HEK293 (cell line): ENCODE measurements around the gene HHLA2.

ENCODE experiments used
- CTCF ChIA-PET: fragments of 350-600 bp; formaldehyde crosslinking; extraction: SDS; loops from one replicate; lab custom pipeline; 2021; ENCODE audit warnings: antibody characterized with exemption; lab: Yijun Ruan, JAX
- POLR2A ChIA-PET: fragments of 300-600 bp; formaldehyde crosslinking; extraction: SDS; loops from one replicate; lab custom pipeline; 2020; ENCODE audit warnings: antibody characterized with exemption, inconsistent platforms; lab: Yijun Ruan, JAX
- H3K27ac ChIP-seq: fragments of 200-500 bp; sonication (Bioruptor generic); 2 replicates; pipeline ENCODE4 v1.5.1; 2014; ENCODE audit warnings: low read depth, low read length, control low read depth, inconsistent platforms; ENCODE audit errors: extremely low read depth
- H3K36me3 ChIP-seq, 2 experiments: fragments of 200-500 bp in 1 of 2; sonication (Bioruptor generic) in 1 of 2; 1 replicate in 1 of 2; 2 replicates in 1 of 2; pipeline ENCODE4 v1.5.1; 2014 to 2017; ENCODE audit warnings: inconsistent platforms in 2 of 2, low read length in 2 of 2; ENCODE audit not compliant: control insufficient read depth in 2 of 2, insufficient read depth in 1 of 2
- H3K4me1 ChIP-seq: fragments of 200-500 bp; sonication (Bioruptor generic); 2 replicates; pipeline ENCODE4 v1.5.1; 2014; ENCODE audit warnings: mild to moderate bottlenecking, low read length, inconsistent platforms; ENCODE audit not compliant: control insufficient read depth, insufficient read depth
- H3K4me3 ChIP-seq: 2 replicates; pipeline ENCODE4 v1.5.1; 2011; ENCODE audit warnings: low read depth, mild to moderate bottlenecking, control low read depth, low read length, moderate library complexity
- H3K9me3 ChIP-seq: fragments of 200-500 bp; sonication (Bioruptor generic); 2 replicates; pipeline ENCODE4 v1.5.1; 2014; ENCODE audit warnings: low read depth, low read length, inconsistent platforms; ENCODE audit not compliant: control insufficient read depth, insufficient read depth
- MEIS1 ChIP-seq: sonication (generic); formaldehyde crosslinking; IDR thresholded peaks from 2 replicates; pipeline ENCODE4 v1.8.1; 2022; ENCODE audit warnings: missing genetic modification reagents, mild to moderate bottlenecking, borderline replicate concordance
- SCRT2 ChIP-seq: fragments of 450-650 bp; formaldehyde crosslinking; IDR thresholded peaks from 2 replicates; pipeline ENCODE4 v1.5.1; 2016; ENCODE audit warnings: missing biosample characterization, missing genetic modification characterization
- ZBTB20 ChIP-seq: fragments of 450-650 bp; formaldehyde crosslinking; IDR thresholded peaks from 2 replicates; pipeline ENCODE4 v1.5.1; 2016; ENCODE audit warnings: missing biosample characterization, missing genetic modification characterization
- ZBTB7A ChIP-seq: fragments of 450-650 bp; formaldehyde crosslinking; IDR thresholded peaks from 2 replicates; pipeline ENCODE4 v1.5.1; 2016; ENCODE audit warnings: low read depth, missing biosample characterization, missing genetic modification characterization
- ZFHX2 ChIP-seq: fragments of 450-650 bp; formaldehyde crosslinking; conservative IDR thresholded peaks from 2 replicates; pipeline ENCODE4 v1.5.1; 2016; ENCODE audit warnings: missing biosample characterization, missing genetic modification characterization
- ZFP41 ChIP-seq: fragments of 450-650 bp; formaldehyde crosslinking; IDR thresholded peaks from 2 replicates; pipeline ENCODE4 v1.5.1; 2016; ENCODE audit warnings: missing biosample characterization, missing genetic modification characterization, borderline replicate concordance
- ZNF23 ChIP-seq: fragments of 450-650 bp; formaldehyde crosslinking; IDR thresholded peaks from 2 replicates; pipeline ENCODE4 v1.5.1; 2016; ENCODE audit warnings: missing biosample characterization, missing genetic modification characterization, borderline replicate concordance
- ZNF426 ChIP-seq: fragments of 450-650 bp; formaldehyde crosslinking; IDR thresholded peaks from 2 replicates; pipeline ENCODE4 v1.5.1; 2017; ENCODE audit warnings: missing biosample characterization, missing genetic modification characterization, mild to moderate bottlenecking, inconsistent platforms, moderate library complexity
- ZNF530 ChIP-seq: fragments of 450-650 bp; formaldehyde crosslinking; IDR thresholded peaks from 2 replicates; pipeline ENCODE4 v1.5.1; 2016; ENCODE audit warnings: low read depth, missing biosample characterization, missing genetic modification characterization
- ZNF548 ChIP-seq: fragments of 450-650 bp; formaldehyde crosslinking; IDR thresholded peaks from 2 replicates; pipeline ENCODE4 v1.5.1; 2016; ENCODE audit warnings: missing biosample characterization, missing genetic modification characterization
- ZNF777 ChIP-seq: fragments of 450-650 bp; formaldehyde crosslinking; IDR thresholded peaks from 2 replicates; pipeline ENCODE4 v1.5.1; 2017; ENCODE audit warnings: missing biosample characterization, missing genetic modification characterization, borderline replicate concordance
- TF ChIP-seq, protein P1 (sequence below): fragments of 450-650 bp; formaldehyde crosslinking; IDR thresholded peaks from 2 replicates; pipeline ENCODE4 v1.5.1; 2017; ENCODE audit warnings: missing biosample characterization, missing genetic modification characterization
- TF ChIP-seq, protein P2 (sequence below): fragments of 450-650 bp; formaldehyde crosslinking; IDR thresholded peaks from 2 replicates; pipeline ENCODE4 v1.5.1; 2016; ENCODE audit warnings: missing biosample characterization, missing genetic modification characterization
- TF ChIP-seq, protein P3 (sequence below): fragments of 450-650 bp; formaldehyde crosslinking; IDR thresholded peaks from 2 replicates; pipeline ENCODE4 v1.5.1; 2016; ENCODE audit warnings: missing biosample characterization, missing genetic modification characterization
- TF ChIP-seq, protein P4 (sequence below): fragments of 450-650 bp; formaldehyde crosslinking; IDR thresholded peaks from 2 replicates; pipeline ENCODE4 v1.5.0; 2017; ENCODE audit warnings: missing biosample characterization, missing genetic modification characterization, borderline replicate concordance
- TF ChIP-seq, protein P5 (sequence below): fragments of 450-650 bp; formaldehyde crosslinking; IDR thresholded peaks from 2 replicates; pipeline ENCODE4 v1.5.1; 2016; ENCODE audit warnings: missing biosample characterization, missing genetic modification characterization

Gene HHLA2

DNA sequence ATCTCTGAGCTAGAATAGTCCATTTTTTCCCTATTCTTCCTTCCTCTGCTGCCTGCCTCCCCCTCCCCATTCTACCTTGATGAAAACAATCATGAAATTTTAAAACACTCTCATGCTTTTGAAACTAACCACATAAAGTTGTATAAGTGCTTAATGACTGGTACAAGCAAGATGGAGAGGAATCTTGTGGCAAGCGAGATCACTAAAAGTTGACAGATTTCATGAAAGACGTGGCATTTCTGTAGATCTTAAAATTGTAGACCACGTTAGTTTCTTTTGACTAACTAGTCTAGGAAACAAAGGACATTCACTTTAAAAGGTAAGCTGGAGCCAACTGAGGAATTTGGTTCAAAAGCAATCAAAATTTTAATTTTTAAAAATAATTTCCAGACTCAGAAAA, 35.4 kb downstream of the HHLA2 start:
- CTCF ChIA-PET = interaction anchor here (0.6 kb wide), 1 partner anchor 11 kb away, joined by 3 read pairs; no protein-coding TSS in a partner anchor
- Histone ChIP-seq H3K36me3 (no peaks in the 10 kb centered on the region), H3K27ac (no peak overlapping the region), H3K4me1 (no peaks in the 10 kb centered on the region)
- POLR2A ChIA-PET = no interaction called here
- TF ChIP-seq ZNF23 = no peak
- no peak for TF ChIP-seq SCRT2 (tag by site-specific recombination)
- TF ChIP-seq, protein P1, sequence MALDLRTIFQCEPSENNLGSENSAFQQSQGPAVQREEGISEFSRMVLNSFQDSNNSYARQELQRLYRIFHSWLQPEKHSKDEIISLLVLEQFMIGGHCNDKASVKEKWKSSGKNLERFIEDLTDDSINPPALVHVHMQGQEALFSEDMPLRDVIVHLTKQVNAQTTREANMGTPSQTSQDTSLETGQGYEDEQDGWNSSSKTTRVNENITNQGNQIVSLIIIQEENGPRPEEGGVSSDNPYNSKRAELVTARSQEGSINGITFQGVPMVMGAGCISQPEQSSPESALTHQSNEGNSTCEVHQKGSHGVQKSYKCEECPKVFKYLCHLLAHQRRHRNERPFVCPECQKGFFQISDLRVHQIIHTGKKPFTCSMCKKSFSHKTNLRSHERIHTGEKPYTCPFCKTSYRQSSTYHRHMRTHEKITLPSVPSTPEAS (tag by site-specific recombination) = no peak
- TF ChIP-seq, protein P2, sequence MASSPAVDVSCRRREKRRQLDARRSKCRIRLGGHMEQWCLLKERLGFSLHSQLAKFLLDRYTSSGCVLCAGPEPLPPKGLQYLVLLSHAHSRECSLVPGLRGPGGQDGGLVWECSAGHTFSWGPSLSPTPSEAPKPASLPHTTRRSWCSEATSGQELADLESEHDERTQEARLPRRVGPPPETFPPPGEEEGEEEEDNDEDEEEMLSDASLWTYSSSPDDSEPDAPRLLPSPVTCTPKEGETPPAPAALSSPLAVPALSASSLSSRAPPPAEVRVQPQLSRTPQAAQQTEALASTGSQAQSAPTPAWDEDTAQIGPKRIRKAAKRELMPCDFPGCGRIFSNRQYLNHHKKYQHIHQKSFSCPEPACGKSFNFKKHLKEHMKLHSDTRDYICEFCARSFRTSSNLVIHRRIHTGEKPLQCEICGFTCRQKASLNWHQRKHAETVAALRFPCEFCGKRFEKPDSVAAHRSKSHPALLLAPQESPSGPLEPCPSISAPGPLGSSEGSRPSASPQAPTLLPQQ (tag by site-specific recombination) = no peak
- TF ChIP-seq, protein P3, sequence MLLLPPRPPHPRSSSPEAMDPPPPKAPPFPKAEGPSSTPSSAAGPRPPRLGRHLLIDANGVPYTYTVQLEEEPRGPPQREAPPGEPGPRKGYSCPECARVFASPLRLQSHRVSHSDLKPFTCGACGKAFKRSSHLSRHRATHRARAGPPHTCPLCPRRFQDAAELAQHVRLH = no peak
- no peak for TF ChIP-seq ZNF548 (tag by site-specific recombination)
- TF ChIP-seq ZBTB7A (tag by site-specific recombination) = no peak
- TF ChIP-seq ZBTB20 (tag by site-specific recombination) = no peak
- TF ChIP-seq, all 188 proteins: peak for 0
- H3K9me3 ChIP-seq = no peaks in the 10 kb centered on the region
- H3K4me3 ChIP-seq = no peak overlapping the region

DNA sequence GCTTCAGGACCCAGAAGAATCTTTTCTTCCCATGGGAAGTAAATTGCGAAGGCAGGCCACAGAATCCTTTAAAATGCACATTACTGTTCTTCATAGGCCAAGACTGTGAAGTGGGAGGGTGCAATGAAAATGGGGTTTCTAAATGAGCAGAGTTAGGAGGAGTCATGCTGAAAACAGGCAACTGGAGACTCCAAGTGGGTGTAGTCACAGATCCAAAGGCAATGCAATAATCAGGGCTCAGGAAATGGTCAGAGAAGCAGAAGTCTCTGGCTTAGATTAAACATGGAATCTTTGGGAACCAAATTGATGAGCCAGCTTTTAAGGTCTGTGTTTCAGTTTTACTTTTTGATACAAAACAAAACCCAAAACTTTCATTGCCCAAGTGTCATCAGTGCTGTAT, 37.6 kb downstream of the HHLA2 start:
- TF ChIP-seq, protein P4, sequence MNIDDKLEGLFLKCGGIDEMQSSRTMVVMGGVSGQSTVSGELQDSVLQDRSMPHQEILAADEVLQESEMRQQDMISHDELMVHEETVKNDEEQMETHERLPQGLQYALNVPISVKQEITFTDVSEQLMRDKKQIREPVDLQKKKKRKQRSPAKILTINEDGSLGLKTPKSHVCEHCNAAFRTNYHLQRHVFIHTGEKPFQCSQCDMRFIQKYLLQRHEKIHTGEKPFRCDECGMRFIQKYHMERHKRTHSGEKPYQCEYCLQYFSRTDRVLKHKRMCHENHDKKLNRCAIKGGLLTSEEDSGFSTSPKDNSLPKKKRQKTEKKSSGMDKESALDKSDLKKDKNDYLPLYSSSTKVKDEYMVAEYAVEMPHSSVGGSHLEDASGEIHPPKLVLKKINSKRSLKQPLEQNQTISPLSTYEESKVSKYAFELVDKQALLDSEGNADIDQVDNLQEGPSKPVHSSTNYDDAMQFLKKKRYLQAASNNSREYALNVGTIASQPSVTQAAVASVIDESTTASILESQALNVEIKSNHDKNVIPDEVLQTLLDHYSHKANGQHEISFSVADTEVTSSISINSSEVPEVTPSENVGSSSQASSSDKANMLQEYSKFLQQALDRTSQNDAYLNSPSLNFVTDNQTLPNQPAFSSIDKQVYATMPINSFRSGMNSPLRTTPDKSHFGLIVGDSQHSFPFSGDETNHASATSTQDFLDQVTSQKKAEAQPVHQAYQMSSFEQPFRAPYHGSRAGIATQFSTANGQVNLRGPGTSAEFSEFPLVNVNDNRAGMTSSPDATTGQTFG (tag by site-specific recombination) = no peak
- no peak for TF ChIP-seq ZNF777 (tag by site-specific recombination)
- no peak for TF ChIP-seq MEIS1 (CRISPR knock-in tag)
- TF ChIP-seq ZFHX2 (tag by site-specific recombination) = no peak
- TF ChIP-seq ZNF426 (tag by site-specific recombination) = no peak
- TF ChIP-seq ZNF530 (tag by site-specific recombination) = no peak
- TF ChIP-seq, protein P5, sequence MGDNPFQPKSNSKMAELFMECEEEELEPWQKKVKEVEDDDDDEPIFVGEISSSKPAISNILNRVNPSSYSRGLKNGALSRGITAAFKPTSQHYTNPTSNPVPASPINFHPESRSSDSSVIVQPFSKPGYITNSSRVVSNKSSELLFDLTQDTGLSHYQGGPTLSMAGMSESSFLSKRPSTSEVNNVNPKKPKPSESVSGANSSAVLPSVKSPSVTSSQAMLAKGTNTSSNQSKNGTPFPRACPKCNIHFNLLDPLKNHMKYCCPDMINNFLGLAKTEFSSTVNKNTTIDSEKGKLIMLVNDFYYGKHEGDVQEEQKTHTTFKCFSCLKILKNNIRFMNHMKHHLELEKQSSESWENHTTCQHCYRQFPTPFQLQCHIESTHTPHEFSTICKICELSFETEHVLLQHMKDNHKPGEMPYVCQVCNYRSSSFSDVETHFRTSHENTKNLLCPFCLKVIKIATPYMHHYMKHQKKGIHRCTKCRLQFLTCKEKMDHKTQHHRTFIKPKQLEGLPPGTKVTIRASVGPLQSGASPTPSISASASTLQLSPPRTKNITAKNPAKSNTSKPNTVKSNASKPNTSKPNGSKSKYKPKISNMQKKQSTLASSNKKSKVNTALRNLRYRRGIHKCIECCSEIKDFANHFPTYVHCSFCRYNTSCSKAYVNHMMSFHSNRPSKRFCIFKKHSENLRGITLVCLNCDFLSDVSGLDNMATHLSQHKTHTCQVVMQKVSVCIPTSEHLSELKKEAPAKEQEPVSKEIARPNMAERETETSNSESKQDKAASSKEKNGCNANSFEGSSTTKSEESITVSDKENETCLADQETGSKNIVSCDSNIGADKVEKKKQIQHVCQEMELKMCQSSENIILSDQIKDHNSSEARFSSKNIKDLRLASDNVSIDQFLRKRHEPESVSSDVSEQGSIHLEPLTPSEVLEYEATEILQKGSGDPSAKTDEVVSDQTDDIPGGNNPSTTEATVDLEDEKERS (tag by site-specific recombination) = no peak
- TF ChIP-seq ZFP41 (tag by site-specific recombination) = no peak
- Histone ChIP-seq H3K4me3 (no peak overlapping the region), H3K27ac (no peak overlapping the region), H3K36me3 (no peaks in the 10 kb centered on the region), H3K4me1 (no peaks in the 10 kb centered on the region), H3K9me3 (no peaks in the 10 kb centered on the region)
- ChIA-PET CTCF (interaction anchor here (0.6 kb wide), 1 partner anchor 145 kb away, joined by 4 read pairs; no protein-coding TSS in a partner anchor), POLR2A (no interaction called here)
